Measurements from ENCODE around the gene GREB1.

The GREB1 gene

GRCh38 chr2:11629215-11629614 is 95.4 kb downstream of the GREB1 start:
- H3K27ac ChIP-seq, result no peak overlapping the region
- no peak overlapping the region for H3K4me3 ChIP-seq
- no peak for DNase-seq (ENCODE audit: low spot score)
- TF ChIP-seq CTCF (IDR thresholded peaks at IDR 0.05), result no peak

DNA sequence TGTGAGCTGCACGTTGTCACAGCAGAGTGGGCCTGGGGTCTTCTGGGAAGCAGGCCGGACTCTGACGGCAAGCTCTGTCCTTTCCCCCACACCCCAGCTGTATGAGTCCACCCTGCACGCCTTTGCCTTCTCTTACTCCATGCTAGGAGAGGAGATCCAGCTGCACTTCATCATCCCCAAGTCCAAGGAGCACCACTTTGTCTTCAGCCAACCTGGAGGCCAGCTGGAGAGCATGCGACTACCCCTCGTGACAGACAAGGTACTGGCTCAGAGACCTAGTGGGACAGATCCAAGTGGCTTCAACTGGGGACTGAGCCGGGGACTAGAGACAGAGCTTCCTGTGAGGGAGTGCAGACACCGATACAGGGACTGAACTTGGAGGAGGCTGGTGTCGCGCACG is 96.0 kb downstream of the GREB1 start:
- H3K27ac ChIP-seq, result no peak overlapping the region
- no peak for TF ChIP-seq CTCF (IDR thresholded peaks at IDR 0.05)
- no peak for DNase-seq (ENCODE audit: low spot score)
- no peak overlapping the region for H3K4me3 ChIP-seq

- no peak for TF ChIP-seq CTCF (IDR thresholded peaks at IDR 0.05)
- Histone ChIP-seq H3K27ac (no peak overlapping the region), H3K4me3 (no peak overlapping the region)
- DNase-seq (ENCODE audit: low spot score), result no peak
These were observed 97.0 kb downstream of the GREB1 start for GRCh38 chr2:11630855-11631254.

GRCh38 chr2:11631462-11631861 is 97.6 kb downstream of the GREB1 start:
- Histone ChIP-seq H3K27ac (no peak overlapping the region), H3K4me3 (no peak overlapping the region)
- TF ChIP-seq CTCF (IDR thresholded peaks at IDR 0.05), result no peak
- no peak for DNase-seq (ENCODE audit: low spot score)

GRCh38 chr2:11633923-11634478 is 100.2 kb downstream of the GREB1 start:
- Histone ChIP-seq H3K27ac (no peak overlapping the region), H3K4me3 (no peak overlapping the region)
- no peak for DNase-seq (ENCODE audit: low spot score)
- no peak for TF ChIP-seq CTCF (IDR thresholded peaks at IDR 0.05)

DNA sequence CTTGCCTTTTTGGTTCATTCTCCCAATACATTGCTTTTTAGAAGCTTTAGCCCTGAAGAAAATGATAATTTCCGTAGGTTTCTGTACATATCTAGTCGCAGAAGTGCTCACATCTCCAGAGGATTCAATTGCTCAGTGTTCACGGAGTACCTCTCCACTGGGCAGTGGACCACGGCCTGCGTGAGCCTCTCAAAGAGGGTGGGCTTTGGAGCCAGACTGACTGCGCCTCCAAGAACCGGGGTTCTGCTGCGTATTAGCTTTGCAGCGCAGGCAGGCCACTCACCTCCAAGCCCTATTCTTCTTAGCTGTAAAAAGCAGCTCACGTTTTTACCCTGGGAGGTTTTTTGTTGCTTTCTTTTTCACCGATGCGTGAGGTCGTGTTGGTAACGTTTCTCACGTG is 100.7 kb downstream of the GREB1 start:
- H3K27ac ChIP-seq, result no peak overlapping the region
- H3K4me3 ChIP-seq, result no peak overlapping the region
- no peak for TF ChIP-seq CTCF (IDR thresholded peaks at IDR 0.05)
- no peak for DNase-seq (ENCODE audit: low spot score)

DNA sequence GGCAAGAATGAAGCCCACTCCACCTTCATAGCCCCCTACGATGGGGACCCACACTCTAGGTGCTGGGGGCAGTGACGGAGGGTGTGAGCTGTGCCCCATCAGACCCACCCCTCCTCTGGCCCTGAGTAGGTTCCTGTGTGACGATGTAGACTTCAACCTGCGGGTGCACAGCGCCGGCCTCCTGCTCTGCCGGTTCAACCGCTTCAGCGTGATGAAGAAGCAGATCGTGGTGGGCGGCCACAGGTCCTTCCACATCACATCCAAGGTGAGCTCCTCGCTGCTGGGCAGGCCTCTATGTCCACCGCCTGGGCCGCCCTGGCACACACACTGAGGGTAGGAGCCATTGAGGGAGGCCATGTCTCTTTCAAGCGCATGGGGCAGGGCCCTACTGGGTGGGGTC is 101.3 kb downstream of the GREB1 start:
- no peak for TF ChIP-seq CTCF (IDR thresholded peaks at IDR 0.05)
- Histone ChIP-seq H3K27ac (no peak overlapping the region), H3K4me3 (no peak overlapping the region)
- DNase-seq (ENCODE audit: low spot score), result no peak
